A673 (cell line): ENCODE results near the gene MYADM. TPM values are rescaled to one million over a fixed set of nuclear protein-coding genes. Genes with fewer than 3 reads are reported as not detected.

ENCODE experiments used
- BruUV-seq: library from RNA; stranded (reverse); fragments of 400-500 nt; replicated peaks from 2 replicates; lab custom pipeline; 2021; lab: Mats Ljungman, UMichigan
- CTCF ChIA-PET: fragments of 300-600 bp; sonication (Branson Sonifier 250); formaldehyde crosslinking; loops from one replicate; lab custom pipeline; 2022; ENCODE audit warnings: antibody characterized with exemption; lab: Charles Lee
- POLR2A ChIA-PET: fragments of 300-600 bp; sonication (Branson Sonifier 250); formaldehyde crosslinking; loops from one replicate; lab custom pipeline; 2022; ENCODE audit warnings: antibody characterized with exemption; ENCODE audit not compliant: low non-redundant PET; lab: Charles Lee
- DNase-seq: peaks from one replicate; pipeline ENCODE4 v3.0.0-alpha.2; 2015; ENCODE audit warnings: low spot score
- H3K27ac ChIP-seq: fragments of 200-600 bp; sonication (generic); 2 replicates; pipeline ENCODE4 v1.5.1; 2016; ENCODE audit warnings: mixed run types, low read depth, mild to moderate bottlenecking, mixed read lengths, antibody characterized with exemption, low read length; ENCODE audit not compliant: poor library complexity, severe bottlenecking
- H3K27me3 ChIP-seq: fragments of 200-600 bp; sonication (generic); replicated peaks from 2 replicates; pipeline ENCODE4 v1.6.1; 2017; ENCODE audit warnings: mixed run types, low read depth, mild to moderate bottlenecking, mixed read lengths, antibody characterized with exemption, low read length; ENCODE audit not compliant: insufficient read depth, poor library complexity
- H3K36me3 ChIP-seq: fragments of 200-600 bp; sonication (generic); 2 replicates; pipeline ENCODE4 v1.6.1; 2016; ENCODE audit warnings: mixed run types, mild to moderate bottlenecking, mixed read lengths, antibody characterized with exemption, low read length; ENCODE audit not compliant: insufficient read depth, poor library complexity, severe bottlenecking
- H3K4me1 ChIP-seq: fragments of 200-600 bp; sonication (generic); 2 replicates; pipeline ENCODE4 v1.6.1; 2017; ENCODE audit warnings: mixed run types, mild to moderate bottlenecking, mixed read lengths, antibody characterized with exemption, low read length; ENCODE audit not compliant: insufficient read depth, poor library complexity, severe bottlenecking
- H3K4me3 ChIP-seq: fragments of 200-600 bp; sonication (generic); 2 replicates; pipeline ENCODE4 v1.5.1; 2016; ENCODE audit warnings: low read depth, mixed run types, mild to moderate bottlenecking, mixed read lengths, low read length; ENCODE audit not compliant: poor library complexity, severe bottlenecking
- H3K9me3 ChIP-seq: fragments of 200-600 bp; sonication (generic); 2 replicates; pipeline ENCODE4 v1.6.1; 2016; ENCODE audit warnings: mixed run types, low read depth, mild to moderate bottlenecking, mixed read lengths, antibody characterized with exemption, low read length; ENCODE audit not compliant: poor library complexity, severe bottlenecking
- EZH2 ChIP-seq: fragments of 200-600 bp; sonication (generic); IDR thresholded peaks from 2 replicates; pipeline ENCODE4 v1.6.1; 2017; ENCODE audit warnings: borderline replicate concordance, low read depth, mild to moderate bottlenecking, mixed read lengths, antibody characterized with exemption, low read length; ENCODE audit not compliant: poor library complexity, severe bottlenecking
- intact Hi-C: fragments of 100-400 bp; cut with micrococcal nuclease; formaldehyde crosslinking; loops from one replicate; pipeline ENCODE4 v1.10.0; 2022; ENCODE audit not compliant: unreplicated experiment
- total RNA-seq: library from RNA; stranded (reverse); gene quantifications from 2 replicates; pipeline ENCODE4 v1.2.3, GENCODE V29; 2021
- TF ChIP-seq, protein P1 (sequence below): fragments of 300-800, 200-600 bp; sonication (generic); conservative IDR thresholded peaks from 2 replicates; pipeline ENCODE4 v1.5.1; 2017; ENCODE audit warnings: low read depth, mild to moderate bottlenecking, antibody characterized with exemption, low read length, moderate library complexity, mixed read lengths

Gene MYADM
- total RNA-seq, 1 experiment from 2014 or later: 53.2 TPM

DNA sequence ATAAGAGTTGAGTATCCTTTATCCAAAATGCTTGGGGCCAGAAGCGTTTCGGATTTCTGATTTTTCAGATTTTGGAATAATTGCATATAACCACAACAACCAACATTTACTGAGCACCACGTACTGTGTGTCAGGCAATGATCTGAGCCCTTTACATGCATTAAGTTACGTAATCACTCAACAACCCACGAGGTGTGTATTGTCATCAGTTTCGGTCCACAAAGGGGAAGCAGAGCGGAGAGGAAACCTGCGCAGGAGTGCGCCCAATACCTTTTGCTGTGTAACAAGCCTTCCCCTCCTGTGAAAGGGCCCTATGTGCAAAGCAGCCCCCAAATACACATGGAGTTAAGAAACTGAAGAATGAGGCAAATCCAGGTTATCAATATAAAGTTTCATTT is 22.8 kb upstream of the MYADM start:
- Histone ChIP-seq H3K27me3 (no peaks in the 10 kb centered on the region), H3K36me3 (no peaks in the 10 kb centered on the region), H3K4me1 (peaks cover 7% of the 10 kb centered on the region), H3K27ac (no peak overlapping the region), H3K9me3 (no peaks in the 10 kb centered on the region), H3K4me3 (no peak overlapping the region)
- ChIA-PET CTCF (no interaction called here), POLR2A (no interaction called here)
- intact Hi-C loops: no loop called here
- DNase-seq: no peak
- BruUV-seq: no TSS peak
- TF ChIP-seq, protein P1, sequence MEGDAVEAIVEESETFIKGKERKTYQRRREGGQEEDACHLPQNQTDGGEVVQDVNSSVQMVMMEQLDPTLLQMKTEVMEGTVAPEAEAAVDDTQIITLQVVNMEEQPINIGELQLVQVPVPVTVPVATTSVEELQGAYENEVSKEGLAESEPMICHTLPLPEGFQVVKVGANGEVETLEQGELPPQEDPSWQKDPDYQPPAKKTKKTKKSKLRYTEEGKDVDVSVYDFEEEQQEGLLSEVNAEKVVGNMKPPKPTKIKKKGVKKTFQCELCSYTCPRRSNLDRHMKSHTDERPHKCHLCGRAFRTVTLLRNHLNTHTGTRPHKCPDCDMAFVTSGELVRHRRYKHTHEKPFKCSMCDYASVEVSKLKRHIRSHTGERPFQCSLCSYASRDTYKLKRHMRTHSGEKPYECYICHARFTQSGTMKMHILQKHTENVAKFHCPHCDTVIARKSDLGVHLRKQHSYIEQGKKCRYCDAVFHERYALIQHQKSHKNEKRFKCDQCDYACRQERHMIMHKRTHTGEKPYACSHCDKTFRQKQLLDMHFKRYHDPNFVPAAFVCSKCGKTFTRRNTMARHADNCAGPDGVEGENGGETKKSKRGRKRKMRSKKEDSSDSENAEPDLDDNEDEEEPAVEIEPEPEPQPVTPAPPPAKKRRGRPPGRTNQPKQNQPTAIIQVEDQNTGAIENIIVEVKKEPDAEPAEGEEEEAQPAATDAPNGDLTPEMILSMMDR: no peak
- TF ChIP-seq EZH2: no peak

DNA sequence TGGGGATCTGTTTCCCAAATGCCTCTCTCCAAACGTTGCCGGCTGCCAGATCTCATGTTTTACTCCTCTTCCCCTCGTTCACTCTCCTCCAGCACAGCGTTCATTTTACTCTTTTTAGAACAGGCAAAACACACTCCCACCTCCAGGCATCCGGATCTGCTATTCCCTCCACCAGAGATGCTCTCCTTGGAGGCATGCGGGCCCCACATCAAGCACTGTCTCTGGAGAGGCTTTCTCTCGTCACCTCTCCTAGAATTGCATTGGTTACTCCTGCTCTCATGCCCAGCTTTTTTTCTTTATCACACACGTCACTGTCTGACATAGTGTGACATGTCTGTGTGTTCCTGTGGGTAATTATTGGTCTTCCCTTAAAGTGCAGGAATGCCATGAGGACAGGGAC is 20.1 kb upstream of the MYADM start:
- Histone ChIP-seq H3K36me3 (no peaks in the 10 kb centered on the region), H3K27ac (no peak overlapping the region), H3K4me1 (peaks cover 12% of the 10 kb centered on the region), H3K4me3 (no peak overlapping the region), H3K27me3 (no peaks in the 10 kb centered on the region), H3K9me3 (no peaks in the 10 kb centered on the region)
- ChIA-PET CTCF (no interaction called here), POLR2A (no interaction called here)
- TF ChIP-seq, protein P1: no peak
- TF ChIP-seq EZH2: no peak
- BruUV-seq: no TSS peak
- intact Hi-C loops: no loop called here
- no peak for DNase-seq

- peaks cover 15% of the 10 kb centered on the region for H3K4me1 ChIP-seq
- no peaks in the 10 kb centered on the region for H3K36me3 ChIP-seq
- no peak overlapping the region for H3K27ac ChIP-seq
- H3K27me3 ChIP-seq: no peaks in the 10 kb centered on the region
- no peaks in the 10 kb centered on the region for H3K9me3 ChIP-seq
- no peak for TF ChIP-seq EZH2
- TF ChIP-seq, protein P1: no peak
- intact Hi-C loops: no loop called here
- CTCF ChIA-PET: interaction anchor here (1.2 kb wide), 1 partner anchor 175 kb away, joined by 4 read pairs; no protein-coding TSS in a partner anchor
- no TSS peak for BruUV-seq
- no peak overlapping the region for H3K4me3 ChIP-seq
- POLR2A ChIA-PET: no interaction called here
- DNase-seq: peak; percentile 27
These were observed 18.4 kb upstream of the MYADM start for GRCh38 chr19:53849237-53849676.
